Activated CD8-positive, alpha-beta T cell treated with anti-CD3 and anti-CD28 coated beads, Interleukin-2, amount 10 ng/mL, durations not matched to agents 7 days and 5 days (primary cell): ENCODE results near the gene IL21. TPM values are rescaled to one million over a fixed set of nuclear protein-coding genes. Genes with fewer than 3 reads are reported as not detected.
A peak's percentile ranks its signal among the peaks of the same experiment; 100 is the strongest.
"Not testable (repeated sequence)": the region's sequence is repeated elsewhere in the genome, so short reads cannot be mapped to it uniquely, and the experiment has no call there.

Experiments used
- ATAC-seq: fragments of 150-1000 bp; cut with Tn5 transposase; one replicate; pipeline ENCODE4 v1.10.0; 2021; ENCODE audit warnings: moderate library complexity
- CTCF ChIA-PET: fragments of 350-600 bp; sonication (Branson Sonifier 250); formaldehyde crosslinking; loops from one replicate; lab custom pipeline; 2021; ENCODE audit warnings: antibody characterized with exemption; lab: Charles Lee
- POLR2A ChIA-PET: fragments of 350-600 bp; sonication (Branson Sonifier 250); formaldehyde crosslinking; loops from one replicate; lab custom pipeline; 2021; ENCODE audit warnings: antibody characterized with exemption; lab: Charles Lee
- DNase-seq: peaks from one replicate; pipeline ENCODE4 v3.0.0-alpha.2; 2020
- H3K27ac Mint-ChIP-seq: one replicate; pipeline ENCODE4 v1.8.0; 2021; ENCODE audit warnings: mild to moderate bottlenecking, mixed read lengths
- H3K27me3 Mint-ChIP-seq: one replicate; pipeline ENCODE4 v1.8.0; 2021; ENCODE audit warnings: low read depth, mixed read lengths
- H3K36me3 Mint-ChIP-seq: one replicate; pipeline ENCODE4 v1.8.0; 2021; ENCODE audit warnings: low read depth, mixed read lengths
- H3K4me1 Mint-ChIP-seq: one replicate; pipeline ENCODE4 v1.8.0; 2021; ENCODE audit warnings: low read depth, mixed read lengths
- H3K4me3 Mint-ChIP-seq: one replicate; pipeline ENCODE4 v1.8.0; 2021; ENCODE audit warnings: mild to moderate bottlenecking, mixed read lengths
- H3K9me3 Mint-ChIP-seq: one replicate; pipeline ENCODE4 v1.8.0; 2022; ENCODE audit warnings: mixed read lengths; ENCODE audit not compliant: insufficient read depth
- total RNA-seq, 2 experiments: library from RNA; stranded (reverse); gene quantifications; one replicate each; pipeline ENCODE4 v1.2.3, GENCODE V29; 2021

IL21 gene
- total RNA-seq, 2 experiments from 2014 or later: not detected

DNA sequence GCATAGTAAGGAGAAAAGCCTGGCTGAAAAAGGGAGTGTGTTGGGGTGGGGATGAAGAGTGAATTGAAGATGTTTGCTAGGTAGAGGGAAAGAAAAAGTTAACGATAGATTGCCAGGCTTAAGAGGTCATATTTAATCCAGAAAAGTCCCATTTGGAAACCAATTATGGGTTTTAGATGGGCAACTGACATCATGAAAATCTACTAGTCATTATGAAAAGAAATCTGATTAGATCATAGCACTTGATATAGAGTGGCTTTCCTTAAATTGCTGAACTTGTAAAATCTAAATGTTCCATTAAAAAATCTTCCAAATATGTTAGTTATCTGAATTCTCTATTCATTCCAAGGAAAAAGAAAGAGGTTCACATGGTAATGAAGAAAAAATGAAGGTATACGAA lies 37.5 kb upstream of the IL21 start:
- H3K36me3 Mint-ChIP-seq: peaks cover 4% of the 10 kb centered on the region
- H3K4me3 Mint-ChIP-seq: no peak overlapping the region
- DNase-seq: no peak
- no peaks in the 10 kb centered on the region for H3K27me3 Mint-ChIP-seq
- peaks cover 9% of the 10 kb centered on the region for H3K4me1 Mint-ChIP-seq
- ATAC-seq: no peak
- H3K9me3 Mint-ChIP-seq: no peaks in the 10 kb centered on the region
- CTCF ChIA-PET: no interaction called here
- POLR2A ChIA-PET: no interaction called here
- no peak overlapping the region for H3K27ac Mint-ChIP-seq

DNA sequence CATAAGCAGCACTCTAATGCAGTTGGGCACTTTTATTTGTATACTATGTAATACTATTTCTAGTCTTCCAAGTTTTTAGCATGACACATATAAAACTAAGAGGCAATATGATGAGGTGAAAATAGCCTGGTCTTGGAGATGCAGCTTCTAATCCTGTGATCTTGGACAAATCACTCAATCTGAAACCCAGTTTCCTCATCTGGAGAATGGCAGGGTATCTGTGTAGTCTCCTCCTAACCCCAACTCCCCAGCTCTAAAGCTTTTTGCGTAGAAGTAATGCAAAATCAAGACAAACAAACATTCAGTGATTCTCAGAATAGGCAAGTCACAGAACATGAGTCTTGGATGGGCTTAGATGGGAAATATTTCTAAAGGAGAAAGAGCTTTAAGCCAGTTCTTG lies 36.7 kb upstream of the IL21 start:
- Mint-ChIP-seq H3K27ac (no peak overlapping the region), H3K4me1 (peaks cover 9% of the 10 kb centered on the region), H3K36me3 (peaks cover 4% of the 10 kb centered on the region), H3K9me3 (no peaks in the 10 kb centered on the region), H3K27me3 (no peaks in the 10 kb centered on the region), H3K4me3 (no peak overlapping the region)
- POLR2A ChIA-PET: no interaction called here
- ATAC-seq (no peak), DNase-seq (no peak)
- CTCF ChIA-PET: no interaction called here

- H3K4me3 Mint-ChIP-seq, CTCF ChIA-PET, H3K27me3 Mint-ChIP-seq, POLR2A ChIA-PET, ATAC-seq, H3K4me1 Mint-ChIP-seq, DNase-seq, H3K36me3 Mint-ChIP-seq, H3K9me3 Mint-ChIP-seq, H3K27ac Mint-ChIP-seq: not testable (repeated sequence)
Measured at GRCh38 chr4:122656583-122656982, 35.7 kb upstream of the IL21 start.

GRCh38 chr4:122652379-122652778 lies 31.5 kb upstream of the IL21 start:
- H3K27me3 Mint-ChIP-seq: no peaks in the 10 kb centered on the region
- no peak overlapping the region for H3K4me3 Mint-ChIP-seq
- no peak overlapping the region for H3K27ac Mint-ChIP-seq
- ChIA-PET CTCF (interaction anchor here (1.0 kb wide), 1 partner anchor 49 kb away, joined by 5 read pairs; no protein-coding TSS in a partner anchor), POLR2A (no interaction called here)
- peaks cover 2% of the 10 kb centered on the region for H3K36me3 Mint-ChIP-seq
- no peaks in the 10 kb centered on the region for H3K9me3 Mint-ChIP-seq
- DNase-seq (peak; percentile 62), ATAC-seq (no peak)
- no peaks in the 10 kb centered on the region for H3K4me1 Mint-ChIP-seq

DNA sequence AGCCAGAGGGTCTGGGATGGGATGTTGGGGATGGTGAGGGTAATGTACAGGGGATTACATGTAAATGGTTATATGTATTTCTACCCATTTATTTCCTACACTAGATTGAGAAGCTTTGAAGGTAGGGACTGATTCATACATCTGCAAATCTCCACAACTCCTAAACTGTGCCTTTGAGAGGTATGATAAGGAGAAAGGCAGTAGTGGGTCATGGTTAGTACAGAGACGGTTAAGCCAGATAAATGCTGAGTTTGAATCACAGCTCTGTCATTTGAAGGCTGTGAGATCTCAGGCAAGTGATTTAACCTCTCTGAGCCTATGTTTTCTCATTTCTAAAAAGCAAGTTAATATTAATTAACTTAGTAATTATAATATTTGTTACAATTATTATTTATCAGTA lies 29.3 kb upstream of the IL21 start:
- ChIA-PET POLR2A (no interaction called here), CTCF (no interaction called here)
- no peak overlapping the region for H3K27ac Mint-ChIP-seq
- no peak for ATAC-seq
- no peaks in the 10 kb centered on the region for H3K4me1 Mint-ChIP-seq
- no peak overlapping the region for H3K4me3 Mint-ChIP-seq
- no peak for DNase-seq
- no peaks in the 10 kb centered on the region for H3K36me3 Mint-ChIP-seq
- H3K9me3 Mint-ChIP-seq: no peaks in the 10 kb centered on the region
- H3K27me3 Mint-ChIP-seq: no peaks in the 10 kb centered on the region

DNA sequence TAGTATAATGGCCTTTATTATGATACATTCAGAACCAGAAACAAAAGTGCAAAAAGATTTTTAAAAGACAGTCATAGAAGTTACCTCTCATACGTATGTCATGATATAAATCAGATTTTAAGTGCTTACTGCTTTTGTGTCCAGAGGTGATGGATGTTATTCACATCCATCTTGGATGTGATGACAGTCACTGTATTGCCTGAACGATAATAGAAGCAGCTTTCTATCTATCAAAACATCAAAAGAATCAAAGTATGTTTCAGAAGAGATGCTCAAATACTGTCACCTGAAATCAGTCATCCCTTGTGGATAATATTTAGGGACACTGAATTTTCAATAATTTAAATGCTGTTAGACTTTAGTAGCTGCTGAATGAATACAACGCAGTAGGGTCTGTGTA lies 26.8 kb upstream of the IL21 start:
- DNase-seq (no peak), ATAC-seq (no peak)
- CTCF ChIA-PET: no interaction called here
- POLR2A ChIA-PET: no interaction called here
- Mint-ChIP-seq H3K36me3 (no peaks in the 10 kb centered on the region), H3K4me1 (no peaks in the 10 kb centered on the region), H3K9me3 (no peaks in the 10 kb centered on the region), H3K4me3 (no peak overlapping the region), H3K27me3 (no peaks in the 10 kb centered on the region), H3K27ac (no peak overlapping the region)

GRCh38 chr4:122643257-122643656 lies 22.4 kb upstream of the IL21 start:
- H3K4me3 Mint-ChIP-seq: no peak overlapping the region
- DNase-seq (no peak), ATAC-seq (no peak)
- no peaks in the 10 kb centered on the region for H3K4me1 Mint-ChIP-seq
- ChIA-PET POLR2A (no interaction called here), CTCF (interaction anchor here (1.6 kb wide), 1 partner anchor 65 kb away, joined by 4 read pairs; no protein-coding TSS in a partner anchor)
- no peaks in the 10 kb centered on the region for H3K36me3 Mint-ChIP-seq
- no peaks in the 10 kb centered on the region for H3K9me3 Mint-ChIP-seq
- H3K27me3 Mint-ChIP-seq: peaks cover 2% of the 10 kb centered on the region
- no peak overlapping the region for H3K27ac Mint-ChIP-seq

- Mint-ChIP-seq H3K4me1 (peaks cover 3% of the 10 kb centered on the region), H3K4me3 (no peak overlapping the region), H3K27ac (no peak overlapping the region), H3K27me3 (peaks cover 7% of the 10 kb centered on the region), H3K36me3 (no peaks in the 10 kb centered on the region), H3K9me3 (no peaks in the 10 kb centered on the region)
- ATAC-seq (no peak), DNase-seq (no peak)
- ChIA-PET CTCF (interaction anchor here (0.6 to 1.0 kb wide), 2 partner anchors 26 to 97 kb away, joined by 3 read pairs; no protein-coding TSS in a partner anchor), POLR2A (no interaction called here)
Measured at GRCh38 chr4:122639181-122639580, 18.3 kb upstream of the IL21 start.

DNA sequence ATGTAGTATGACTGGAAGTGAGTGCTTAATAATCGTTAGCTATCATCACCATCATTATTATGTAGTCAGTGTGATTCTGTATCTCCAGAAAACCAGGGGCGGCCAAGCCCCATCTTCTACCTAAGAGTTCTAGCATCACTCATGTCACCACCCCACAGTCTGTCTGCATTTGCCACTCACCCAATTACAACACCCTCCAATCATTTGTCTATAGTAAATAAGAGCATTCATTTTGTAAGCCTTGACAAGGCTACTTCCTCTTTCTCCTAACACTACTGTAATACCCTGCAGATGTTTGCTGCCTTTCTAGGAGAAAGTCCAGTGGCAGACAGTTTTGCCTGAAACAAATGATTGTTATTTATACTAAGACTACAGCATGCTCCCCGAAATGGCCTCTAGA lies 15.8 kb upstream of the IL21 start:
- ChIA-PET POLR2A (interaction anchor here (0.6 kb wide), 1 partner anchor 22 kb away, joined by 3 read pairs; no protein-coding TSS in a partner anchor), CTCF (no interaction called here)
- H3K4me3 Mint-ChIP-seq: no peak overlapping the region
- DNase-seq: no peak
- no peaks in the 10 kb centered on the region for H3K9me3 Mint-ChIP-seq
- H3K27me3 Mint-ChIP-seq: peaks cover 7% of the 10 kb centered on the region
- no peak for ATAC-seq
- no peak overlapping the region for H3K27ac Mint-ChIP-seq
- no peaks in the 10 kb centered on the region for H3K36me3 Mint-ChIP-seq
- H3K4me1 Mint-ChIP-seq: peaks cover 3% of the 10 kb centered on the region

GRCh38 chr4:122635205-122635604 lies 14.3 kb upstream of the IL21 start:
- H3K36me3 Mint-ChIP-seq: no peaks in the 10 kb centered on the region
- DNase-seq (no peak), ATAC-seq (no peak)
- no peak overlapping the region for H3K4me3 Mint-ChIP-seq
- POLR2A ChIA-PET: interaction anchor here (0.6 kb wide), 1 partner anchor 242 kb away, joined by 3 read pairs; no protein-coding TSS in a partner anchor
- CTCF ChIA-PET: no interaction called here
- peaks cover 3% of the 10 kb centered on the region for H3K4me1 Mint-ChIP-seq
- H3K9me3 Mint-ChIP-seq: no peaks in the 10 kb centered on the region
- no peak overlapping the region for H3K27ac Mint-ChIP-seq
- peaks cover 7% of the 10 kb centered on the region for H3K27me3 Mint-ChIP-seq

- H3K4me1 Mint-ChIP-seq: peaks cover 3% of the 10 kb centered on the region
- H3K27ac Mint-ChIP-seq: no peak overlapping the region
- ChIA-PET POLR2A (no interaction called here), CTCF (no interaction called here)
- H3K4me3 Mint-ChIP-seq: no peak overlapping the region
- H3K9me3 Mint-ChIP-seq: no peaks in the 10 kb centered on the region
- H3K36me3 Mint-ChIP-seq: no peaks in the 10 kb centered on the region
- ATAC-seq: no peak
- H3K27me3 Mint-ChIP-seq: peaks cover 10% of the 10 kb centered on the region
- DNase-seq: no peak
Measured at GRCh38 chr4:122633211-122633610, 12.3 kb upstream of the IL21 start.

- DNase-seq (no peak), ATAC-seq (no peak)
- H3K4me1 Mint-ChIP-seq: peaks cover 3% of the 10 kb centered on the region
- H3K9me3 Mint-ChIP-seq: no peaks in the 10 kb centered on the region
- H3K27me3 Mint-ChIP-seq: peaks cover 8% of the 10 kb centered on the region
- ChIA-PET CTCF (no interaction called here), POLR2A (no interaction called here)
- no peaks in the 10 kb centered on the region for H3K36me3 Mint-ChIP-seq
- no peak overlapping the region for H3K4me3 Mint-ChIP-seq
- no peak overlapping the region for H3K27ac Mint-ChIP-seq
Measured at GRCh38 chr4:122632396-122633143, 11.7 kb upstream of the IL21 start.
